ENCODE data around the gene PDE3A.

PDE3A gene

DNA sequence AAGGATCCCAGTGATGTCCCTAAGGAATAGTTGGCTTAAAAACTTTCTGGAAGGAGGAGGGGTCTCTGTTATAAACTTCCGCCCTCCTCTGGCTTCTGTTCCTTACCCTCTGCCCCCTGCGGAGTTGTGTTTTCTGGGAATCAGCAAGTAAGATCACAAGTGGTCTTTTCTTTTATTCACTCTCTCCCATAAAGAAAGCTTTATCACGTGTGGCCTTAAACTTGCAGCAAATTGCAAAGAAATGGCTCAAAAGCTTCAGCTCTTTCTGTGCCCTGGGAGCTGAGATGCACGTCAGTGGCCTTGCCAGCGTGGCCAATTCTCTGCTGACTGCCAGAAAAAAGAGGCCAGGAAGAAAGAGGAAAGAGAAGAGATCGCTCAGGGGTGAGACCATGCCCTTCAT, 326.9 kb downstream of the PDE3A start, which contains the start of gene SLCO1C1:
SLCO1C1 (plus strand) TSS at position 101 of the 400 bp plus-strand sequence. CDS start 4,245 bp downstream, outside the sequence.
- no peaks in the 10 kb centered on the region for H3K27me3 ChIP-seq (replicated peaks; ENCODE audit: insufficient read depth, low read length)
- H3K9me2 ChIP-seq (replicated peaks; ENCODE audit: insufficient read depth, low read length) = no peaks in the 10 kb centered on the region
- no peak within 1 kb of the TSS for H3K4me2 ChIP-seq (ENCODE audit: low read depth, low read length)
- no peaks in the 10 kb centered on the region for H3K79me2 ChIP-seq (ENCODE audit: low read length)
- no peaks in the 10 kb centered on the region for H4K20me1 ChIP-seq (ENCODE audit: insufficient read depth, low read length)
- no peaks in the 10 kb centered on the region for H3F3A ChIP-seq (ENCODE audit: insufficient read depth, low read length)
- no peak for DNase-seq
- no peaks in the 10 kb centered on the region for H3K9me3 ChIP-seq (replicated peaks; ENCODE audit: insufficient read depth, low read length)
- TF ChIP-seq EZH2 (optimal IDR thresholded peaks at IDR 0.05; ENCODE audit: low read depth, low read length) = no peak
- TF ChIP-seq EZH2phosphoT487 (IDR thresholded peaks at IDR 0.05; ENCODE audit: low read length) = no peak
- TF ChIP-seq, protein P1, sequence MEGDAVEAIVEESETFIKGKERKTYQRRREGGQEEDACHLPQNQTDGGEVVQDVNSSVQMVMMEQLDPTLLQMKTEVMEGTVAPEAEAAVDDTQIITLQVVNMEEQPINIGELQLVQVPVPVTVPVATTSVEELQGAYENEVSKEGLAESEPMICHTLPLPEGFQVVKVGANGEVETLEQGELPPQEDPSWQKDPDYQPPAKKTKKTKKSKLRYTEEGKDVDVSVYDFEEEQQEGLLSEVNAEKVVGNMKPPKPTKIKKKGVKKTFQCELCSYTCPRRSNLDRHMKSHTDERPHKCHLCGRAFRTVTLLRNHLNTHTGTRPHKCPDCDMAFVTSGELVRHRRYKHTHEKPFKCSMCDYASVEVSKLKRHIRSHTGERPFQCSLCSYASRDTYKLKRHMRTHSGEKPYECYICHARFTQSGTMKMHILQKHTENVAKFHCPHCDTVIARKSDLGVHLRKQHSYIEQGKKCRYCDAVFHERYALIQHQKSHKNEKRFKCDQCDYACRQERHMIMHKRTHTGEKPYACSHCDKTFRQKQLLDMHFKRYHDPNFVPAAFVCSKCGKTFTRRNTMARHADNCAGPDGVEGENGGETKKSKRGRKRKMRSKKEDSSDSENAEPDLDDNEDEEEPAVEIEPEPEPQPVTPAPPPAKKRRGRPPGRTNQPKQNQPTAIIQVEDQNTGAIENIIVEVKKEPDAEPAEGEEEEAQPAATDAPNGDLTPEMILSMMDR (IDR thresholded peaks at IDR 0.05; ENCODE audit: low read length) = no peak
- no peak within 1 kb of the TSS for H3K27ac ChIP-seq (ENCODE audit: low read length)
- no peak within 1 kb of the TSS for H2AFZ ChIP-seq (ENCODE audit: low read length)
- H3K4me1 ChIP-seq (ENCODE audit: low read length) = no peaks in the 10 kb centered on the region
- H3K4me3 ChIP-seq (ENCODE audit: low read length) = no peak within 1 kb of the TSS
- no peak within 1 kb of the TSS for H3K9ac ChIP-seq (ENCODE audit: low read length)
- H3K36me3 ChIP-seq (replicated peaks; ENCODE audit: insufficient read depth, low read length) = no peaks in the 10 kb centered on the region

GRCh38 chr12:20696181-20696905, 328.0 kb downstream of the PDE3A start:
- H3K36me3 ChIP-seq (replicated peaks; ENCODE audit: insufficient read depth, low read length) = no peaks in the 10 kb centered on the region
- H3K4me2 ChIP-seq (ENCODE audit: low read depth, low read length) = no peak overlapping the region
- H4K20me1 ChIP-seq (ENCODE audit: insufficient read depth, low read length) = no peaks in the 10 kb centered on the region
- H3K4me1 ChIP-seq (ENCODE audit: low read length) = no peaks in the 10 kb centered on the region
- H3K9me2 ChIP-seq (replicated peaks; ENCODE audit: insufficient read depth, low read length) = no peaks in the 10 kb centered on the region
- no peak for DNase-seq
- no peak overlapping the region for H3K27ac ChIP-seq (ENCODE audit: low read length)
- TF ChIP-seq, protein P1 (IDR thresholded peaks at IDR 0.05; ENCODE audit: low read length) = no peak
- TF ChIP-seq EZH2 (optimal IDR thresholded peaks at IDR 0.05; ENCODE audit: low read depth, low read length) (no peak), EZH2phosphoT487 (IDR thresholded peaks at IDR 0.05; ENCODE audit: low read length) (no peak)
- no peak overlapping the region for H3K4me3 ChIP-seq (ENCODE audit: low read length)
- no peaks in the 10 kb centered on the region for H3F3A ChIP-seq (ENCODE audit: insufficient read depth, low read length)
- no peak overlapping the region for H2AFZ ChIP-seq (ENCODE audit: low read length)
- no peaks in the 10 kb centered on the region for H3K9me3 ChIP-seq (replicated peaks; ENCODE audit: insufficient read depth, low read length)
- no peaks in the 10 kb centered on the region for H3K27me3 ChIP-seq (replicated peaks; ENCODE audit: insufficient read depth, low read length)
- H3K79me2 ChIP-seq (ENCODE audit: low read length) = no peaks in the 10 kb centered on the region
- no peak overlapping the region for H3K9ac ChIP-seq (ENCODE audit: low read length)

GRCh38 chr12:20701106-20701505, 332.8 kb downstream of the PDE3A start:
- no peaks in the 10 kb centered on the region for H3K79me2 ChIP-seq (ENCODE audit: low read length)
- no peak for DNase-seq
- no peaks in the 10 kb centered on the region for H4K20me1 ChIP-seq (ENCODE audit: insufficient read depth, low read length)
- no peak overlapping the region for H3K4me2 ChIP-seq (ENCODE audit: low read depth, low read length)
- H2AFZ ChIP-seq (ENCODE audit: low read length) = no peak overlapping the region
- no peaks in the 10 kb centered on the region for H3F3A ChIP-seq (ENCODE audit: insufficient read depth, low read length)
- no peaks in the 10 kb centered on the region for H3K36me3 ChIP-seq (replicated peaks; ENCODE audit: insufficient read depth, low read length)
- no peak overlapping the region for H3K27ac ChIP-seq (ENCODE audit: low read length)
- no peak overlapping the region for H3K4me3 ChIP-seq (ENCODE audit: low read length)
- TF ChIP-seq EZH2phosphoT487 (IDR thresholded peaks at IDR 0.05; ENCODE audit: low read length) = no peak
- TF ChIP-seq EZH2 (optimal IDR thresholded peaks at IDR 0.05; ENCODE audit: low read depth, low read length) = no peak
- TF ChIP-seq, protein P1 (IDR thresholded peaks at IDR 0.05; ENCODE audit: low read length) = no peak
- no peaks in the 10 kb centered on the region for H3K9me2 ChIP-seq (replicated peaks; ENCODE audit: insufficient read depth, low read length)
- H3K27me3 ChIP-seq (replicated peaks; ENCODE audit: insufficient read depth, low read length) = no peaks in the 10 kb centered on the region
- no peaks in the 10 kb centered on the region for H3K4me1 ChIP-seq (ENCODE audit: low read length)
- H3K9ac ChIP-seq (ENCODE audit: low read length) = no peak overlapping the region
- H3K9me3 ChIP-seq (replicated peaks; ENCODE audit: insufficient read depth, low read length) = no peaks in the 10 kb centered on the region
